Measurements from ENCODE around the gene CLASP2. TPM values are rescaled to one million over a fixed set of nuclear protein-coding genes. Genes with fewer than 3 reads are reported as not detected.
"Not testable (repeated sequence)": the region's sequence is repeated elsewhere in the genome, so short reads cannot be mapped to it uniquely, and the experiment has no call there.

The CLASP2 gene
- total RNA-seq (2014; rRNA removed; shearing (Covaris generic)), result 30.4 and 45.9 TPM in 2 replicates
- 12.3 and 13.0 TPM in 2 replicates for polyA plus RNA-seq (2016; fragmentation: Nextera tagmentation; extraction: Ambion mirVana)

DNA sequence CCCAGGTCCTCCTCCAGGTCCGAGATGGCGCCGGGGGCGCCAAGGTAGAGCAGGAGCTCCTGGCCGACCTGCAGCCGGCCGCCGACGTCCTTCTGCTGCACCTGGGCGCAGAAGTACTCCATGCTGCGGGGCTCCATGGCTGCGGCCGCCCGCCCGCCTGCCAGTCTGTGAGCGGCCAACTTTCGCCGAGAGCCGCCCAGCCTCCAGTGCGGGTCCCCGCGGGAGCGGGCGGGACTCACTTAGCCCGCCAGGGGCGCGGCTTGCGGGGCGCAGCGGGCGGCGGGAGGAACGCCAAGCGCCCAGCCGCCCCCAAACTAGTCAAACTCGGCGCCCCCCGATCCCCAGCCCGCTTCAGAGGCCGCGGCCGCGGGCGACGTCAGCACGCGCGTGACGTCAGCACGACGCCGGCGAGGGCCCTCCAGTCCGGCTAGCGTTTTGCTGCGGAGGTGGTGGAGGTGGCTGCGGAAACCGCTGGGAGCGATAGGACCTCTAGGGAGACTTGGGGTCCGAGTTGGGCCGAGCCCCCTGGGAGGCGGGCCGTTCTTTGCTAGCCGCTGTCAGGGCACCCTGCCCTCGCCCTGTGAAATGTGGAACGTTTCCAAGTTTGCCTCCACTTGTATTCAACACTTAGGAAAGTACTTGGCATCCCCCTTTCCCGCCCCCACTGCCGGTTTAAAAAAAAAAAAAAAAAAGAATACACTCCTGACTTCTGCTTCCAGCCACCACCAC lies at the start of gene CLASP2:
Gene CLASP2 (minus strand): TSS at position 389 of the 729 bp plus-strand sequence. CDS start 252 bp downstream, at position 137.
- Histone ChIP-seq H3K27ac (peak within 1 kb of the TSS; percentile 89), H3K4me3 (peak within 1 kb of the TSS; percentile 86), H3K27me3 (replicated peaks; ENCODE audit: insufficient read depth) (no peaks in the 10 kb centered on the region), H3K36me3 (ENCODE audit: low read depth) (no peaks in the 10 kb centered on the region), H3K79me2 (ENCODE audit: insufficient read depth) (peaks cover 44% of the 10 kb centered on the region), H3K4me1 (ENCODE audit: insufficient read depth) (peaks cover 19% of the 10 kb centered on the region), H3K9me2 (ENCODE audit: insufficient read depth) (no peaks in the 10 kb centered on the region), H2AFZ (peak within 1 kb of the TSS; percentile 89), H3K4me2 (ENCODE audit: unreplicated experiment) (peak within 1 kb of the TSS; percentile 93), H3F3A (ENCODE audit: insufficient read depth) (peaks cover 11% of the 10 kb centered on the region), H4K20me1 (ENCODE audit: insufficient read depth) (no peaks in the 10 kb centered on the region), H3K9ac (peak within 1 kb of the TSS; percentile 92), H3K9me3 (ENCODE audit: low read depth) (no peaks in the 10 kb centered on the region)
- WGBS, 2 experiments (ENCODE audit: low coverage in 1 of 2, low lambda C conversion rate in 2 of 2, missing lambda C conversion rate in 2 of 2), result 1 to 2% methylated on average over 57 to 67 of the region's 68 CpGs
- in situ Hi-C loops (cut with MboI), result loop anchor here (10.0 kb wide), 1 partner anchor 83 kb away; no protein-coding TSS in a partner anchor
- DNase-seq, result peak; percentile 95
- TF ChIP-seq EZH2 (IDR thresholded peaks at IDR 0.05; ENCODE audit: insufficient read depth, poor library complexity, severe bottlenecking) (no peak), EZH2phosphoT487 (IDR thresholded peaks at IDR 0.05; ENCODE audit: insufficient read depth, low read depth) (no peak)

DNA sequence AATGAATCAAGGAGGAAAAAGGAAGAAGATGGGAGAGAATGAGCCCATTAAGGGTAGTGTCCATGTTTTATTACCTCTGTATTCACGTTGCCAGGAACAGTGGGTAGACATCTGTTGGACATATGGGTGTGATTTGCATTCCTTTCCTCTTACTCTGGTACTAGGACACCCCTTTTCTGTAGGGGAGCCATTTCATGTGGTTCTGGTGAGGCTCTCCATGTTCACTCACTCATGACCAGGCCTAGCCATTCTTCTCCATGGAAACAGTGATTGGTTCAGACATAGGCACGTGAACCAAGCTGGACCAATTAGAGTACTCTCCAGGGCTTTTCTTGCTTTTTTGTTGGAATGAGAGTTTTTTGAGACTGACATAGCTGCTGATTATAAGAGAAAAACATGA lies 40.8 kb upstream of the CLASP2 start:
- H3K79me2 ChIP-seq (ENCODE audit: insufficient read depth), result no peaks in the 10 kb centered on the region
- H3K36me3 ChIP-seq (ENCODE audit: low read depth), result no peaks in the 10 kb centered on the region
- H3K4me1 ChIP-seq (ENCODE audit: insufficient read depth), result no peaks in the 10 kb centered on the region
- in situ Hi-C loops (cut with MboI), result no loop called here
- H3K9me2 ChIP-seq (ENCODE audit: insufficient read depth), result no peaks in the 10 kb centered on the region
- no peaks in the 10 kb centered on the region for H3K27me3 ChIP-seq (replicated peaks; ENCODE audit: insufficient read depth)
- 11 to 19% methylated on average over 2 of the region's 2 CpGs for WGBS, 2 experiments (ENCODE audit: low coverage in 1 of 2, low lambda C conversion rate in 2 of 2, missing lambda C conversion rate in 2 of 2)
- no peak overlapping the region for H3K4me2 ChIP-seq (ENCODE audit: unreplicated experiment)
- no peaks in the 10 kb centered on the region for H4K20me1 ChIP-seq (ENCODE audit: insufficient read depth)
- H3F3A ChIP-seq (ENCODE audit: insufficient read depth), result 0 out of 2 replicates have a peak, but pooled peaks cover 4% of the 10 kb centered on the region
- peak; percentile 18 for DNase-seq
- no peak overlapping the region for H3K27ac ChIP-seq
- H3K9me3 ChIP-seq (ENCODE audit: low read depth), result peaks cover 3% of the 10 kb centered on the region
- no peak for TF ChIP-seq EZH2 (IDR thresholded peaks at IDR 0.05; ENCODE audit: insufficient read depth, poor library complexity, severe bottlenecking)
- no peak for TF ChIP-seq EZH2phosphoT487 (IDR thresholded peaks at IDR 0.05; ENCODE audit: insufficient read depth, low read depth)
- H3K4me3 ChIP-seq, result no peak overlapping the region
- H3K9ac ChIP-seq, result no peak overlapping the region
- no peak overlapping the region for H2AFZ ChIP-seq

DNA sequence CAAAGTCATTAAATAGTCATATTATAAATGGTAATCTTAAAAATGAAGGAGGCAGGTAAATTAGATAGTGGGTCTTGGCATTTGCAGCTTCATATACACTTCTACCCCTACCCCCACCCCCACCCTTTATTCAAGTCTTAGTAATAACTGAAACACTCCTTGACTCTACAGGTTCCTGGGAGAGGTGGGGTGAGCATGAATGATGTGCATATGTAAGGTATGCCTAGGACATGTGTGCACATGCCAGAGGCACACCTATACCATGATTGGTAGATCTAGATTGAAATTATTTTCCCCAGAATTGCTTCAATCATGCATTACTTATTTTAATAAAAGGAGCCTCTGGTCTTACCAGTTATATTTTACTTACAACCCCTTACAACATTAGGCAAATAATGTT lies 40.2 kb upstream of the CLASP2 start:
- TF ChIP-seq EZH2phosphoT487 (IDR thresholded peaks at IDR 0.05; ENCODE audit: insufficient read depth, low read depth) (no peak), EZH2 (IDR thresholded peaks at IDR 0.05; ENCODE audit: insufficient read depth, poor library complexity, severe bottlenecking) (no peak)
- no peaks in the 10 kb centered on the region for H3K36me3 ChIP-seq (ENCODE audit: low read depth)
- in situ Hi-C loops (cut with MboI), result no loop called here
- H3K9ac ChIP-seq, result no peak overlapping the region
- H3K79me2 ChIP-seq (ENCODE audit: insufficient read depth), result no peaks in the 10 kb centered on the region
- H4K20me1 ChIP-seq (ENCODE audit: insufficient read depth), result no peaks in the 10 kb centered on the region
- no peak overlapping the region for H2AFZ ChIP-seq
- H3K9me2 ChIP-seq (ENCODE audit: insufficient read depth), result no peaks in the 10 kb centered on the region
- peaks cover 3% of the 10 kb centered on the region for H3K9me3 ChIP-seq (ENCODE audit: low read depth)
- H3K4me3 ChIP-seq, result no peak overlapping the region
- DNase-seq, result no peak
- H3K27me3 ChIP-seq (replicated peaks; ENCODE audit: insufficient read depth), result no peaks in the 10 kb centered on the region
- no peak overlapping the region for H3K27ac ChIP-seq
- H3F3A ChIP-seq (ENCODE audit: insufficient read depth), result 0 out of 2 replicates have a peak, but pooled peaks cover 4% of the 10 kb centered on the region
- H3K4me1 ChIP-seq (ENCODE audit: insufficient read depth), result no peaks in the 10 kb centered on the region
- no peak overlapping the region for H3K4me2 ChIP-seq (ENCODE audit: unreplicated experiment)

DNA sequence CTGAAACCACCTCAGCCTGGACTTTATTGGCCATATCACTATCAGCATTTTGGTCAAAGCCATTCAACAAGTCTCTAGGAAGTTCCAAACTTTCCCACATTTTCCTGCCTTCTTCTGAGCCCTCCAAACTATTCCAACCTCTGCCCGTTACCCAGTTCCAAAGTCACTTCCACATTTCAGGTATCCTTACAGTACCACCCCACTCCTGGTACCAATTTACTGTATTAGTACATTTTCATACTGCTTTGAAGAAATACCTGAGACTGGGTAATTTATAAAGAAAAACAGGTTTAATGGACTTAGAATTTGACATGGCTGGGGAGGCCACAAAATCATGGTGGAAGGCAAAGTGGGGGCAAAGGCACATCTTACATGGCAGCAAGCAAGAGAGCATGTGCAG lies 36.3 kb upstream of the CLASP2 start:
- in situ Hi-C loops (cut with MboI); H3K36me3 ChIP-seq (ENCODE audit: low read depth); H3K4me1 ChIP-seq (ENCODE audit: insufficient read depth); H3K9ac ChIP-seq; DNase-seq; H3K9me2 ChIP-seq (ENCODE audit: insufficient read depth); H3F3A ChIP-seq (ENCODE audit: insufficient read depth); H3K4me2 ChIP-seq (ENCODE audit: unreplicated experiment); H2AFZ ChIP-seq; H3K27ac ChIP-seq; H3K27me3 ChIP-seq (replicated peaks; ENCODE audit: insufficient read depth); H3K9me3 ChIP-seq (ENCODE audit: low read depth); H4K20me1 ChIP-seq (ENCODE audit: insufficient read depth); H3K79me2 ChIP-seq (ENCODE audit: insufficient read depth); H3K4me3 ChIP-seq: not testable (repeated sequence)
- WGBS, 2 experiments (ENCODE audit: low coverage in 1 of 2, low lambda C conversion rate in 2 of 2, missing lambda C conversion rate in 2 of 2), result 66 to 73% methylated on average over 1 of the region's 1 CpG

Measured in GM23248 (cell line).